ENCODE results near the gene PLA2G4B. TPM values are rescaled to one million over a fixed set of nuclear protein-coding genes. Genes with fewer than 3 reads are reported as not detected.

PLA2G4B gene
- total and polyA plus RNA-seq, 2 of the 8 experiments (the other 6 are each of a cell fraction or from before 2014, with no cell fraction given) = 4.2 to 9.2 TPM

DNA sequence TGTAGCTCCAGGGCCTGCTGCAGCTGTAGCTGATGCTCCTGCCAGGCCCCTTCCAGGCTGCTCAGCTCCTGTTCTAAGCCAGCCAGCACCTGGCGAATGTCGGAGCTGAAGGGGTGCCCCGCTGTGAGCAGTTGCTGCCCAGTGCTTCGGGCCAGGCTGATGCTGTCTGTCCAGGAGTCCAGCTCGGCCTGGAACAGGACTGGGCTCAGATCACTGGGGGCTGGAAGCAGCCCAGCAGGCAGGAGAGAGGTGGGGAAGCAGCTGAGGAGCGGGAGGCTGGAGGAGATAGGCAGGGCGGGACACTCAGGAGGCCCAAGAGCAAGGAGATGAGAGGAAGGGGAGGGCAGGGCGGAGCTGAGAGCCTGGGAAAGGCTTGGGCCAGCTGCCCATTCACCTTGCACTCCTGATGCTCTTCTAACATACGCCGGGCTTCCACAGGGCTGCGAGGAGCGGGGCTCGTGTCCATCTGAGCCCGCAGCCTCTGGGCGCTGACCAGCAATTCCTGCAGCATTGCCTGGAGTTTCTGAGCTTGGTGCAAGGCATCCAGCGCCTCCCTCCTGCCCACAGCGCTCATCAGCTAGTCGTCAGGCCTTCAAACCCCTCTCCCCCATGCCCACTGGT lies 23.2 kb downstream of the PLA2G4B start:
- Histone ChIP-seq H2BK5ac (ENCODE audit: low read depth, low read length) (peak overlapping the region; percentile 24; the same call in 1 of the 2 replicates), H3K18ac (ENCODE audit: extremely low read depth, low read length) (no peak overlapping the region), H4K20me1 (replicated peaks in 1 of 2; ENCODE audit: control insufficient read depth in 1 of 2, insufficient read depth in 2 of 2, low read length in 2 of 2) (no peaks in the 10 kb centered on the region), H3K4me3 (ENCODE audit: extremely low read depth in 1 of 4, insufficient read depth in 2 of 4, low read depth in 3 of 4, low read length in 4 of 4) (no peak overlapping the region), H3K4me2 (ENCODE audit: insufficient read depth in 1 of 2, low read depth in 2 of 2, low read length in 2 of 2) (no peak overlapping the region), H2AFZ (ENCODE audit: low read length) (no peak overlapping the region), H2BK120ac (replicated peaks; ENCODE audit: low read depth, low read length) (no peak overlapping the region), H3K4me1 (replicated peaks in 1 of 4; ENCODE audit: control insufficient read depth in 3 of 4, insufficient read depth in 4 of 4, low read length in 3 of 4) (peaks cover 0 to 8% (median 2%) of the 10 kb centered on the region in 4 experiments; a peak in 3 of 7 replicates), H4K5ac (ENCODE audit: insufficient read length, low read depth, low read length) (no peak overlapping the region), H3K79me1 (ENCODE audit: low read depth, low read length) (no peaks in the 10 kb centered on the region), H2AK5ac (ENCODE audit: low read depth, low read length) (no peak overlapping the region), H2BK20ac (ENCODE audit: low read length) (no peak overlapping the region), H3K27ac (ENCODE audit: low read depth, low read length) (no peak overlapping the region), H3K56ac (replicated peaks; ENCODE audit: insufficient read length, low read depth, low read length) (no peak overlapping the region), H3K23ac (ENCODE audit: insufficient read length) (no peak overlapping the region), H3K23me2 (ENCODE audit: low read depth, low read length) (no peaks in the 10 kb centered on the region), H4K91ac (replicated peaks; ENCODE audit: insufficient read length, low read length) (no peak overlapping the region), H3K14ac (ENCODE audit: insufficient read length) (no peak overlapping the region), H3K9me3 (ENCODE audit: insufficient read depth in 2 of 2, low read depth in 1 of 2, low read length in 1 of 2) (no peaks in the 10 kb centered on the region), H2BK12ac (ENCODE audit: low read depth, low read length) (no peak overlapping the region), H3K9ac (replicated peaks in 1 of 4; ENCODE audit: extremely low read depth in 1 of 4, low read depth in 3 of 4, low read length in 3 of 4) (no peak overlapping the region), H3K4ac (replicated peaks; ENCODE audit: insufficient read length, low read depth, low read length) (no peak overlapping the region), H3K36me3 (ENCODE audit: control insufficient read depth in 2 of 4, insufficient read depth in 4 of 4, low read length in 3 of 4) (no peaks in the 10 kb centered on the region), H4K8ac (ENCODE audit: extremely low read depth, insufficient read depth, low read length) (peak overlapping the region; percentile 73; the same call in 1 of the 2 replicates), H3K79me2 (ENCODE audit: control insufficient read depth in 1 of 2, insufficient read depth in 2 of 2, low read length in 2 of 2) (no peaks in the 10 kb centered on the region), H3K27me3 (replicated peaks in 1 of 4; ENCODE audit: control insufficient read depth in 3 of 4, extremely low read depth in 1 of 4, insufficient read depth in 3 of 4, low read length in 3 of 4) (no peaks in the 10 kb centered on the region; a peak in 2 of 7 replicates), H2BK15ac (ENCODE audit: low read length) (0 out of 2 replicates have a peak overlapping the region, but pooled peaks have one; percentile 72)
- ChIA-PET CTCF (ENCODE audit: partially characterized antibody) (interaction anchor here (0.7 to 5.5 kb wide), 15 partner anchors 9 to 204 kb away, joined by 3 to 49 read pairs (median 4); partner anchors contain the start of gene MAPKBP1), POLR2A (ENCODE audit: partially characterized antibody) (interaction anchor here (1.3 to 3.6 kb wide), 4 partner anchors 10 to 20 kb away, joined by 5 to 22 read pairs (median 8); no protein-coding TSS in a partner anchor)
- FAIRE-seq (no peak), DNase-seq (ENCODE audit: low read depth in 1 of 2, low spot score in 2 of 2) (no peak)
- 90% methylated on average over 17 of the region's 18 CpGs; no CpG with 5 or more reads in 1 of the 2 experiments for WGBS, 2 experiments (ENCODE audit: extremely low coverage in 1 of 2, insufficient coverage in 1 of 2, insufficient read length in 1 of 2, insufficient replicate concordance in 2 of 2, low coverage in 1 of 2, low lambda C conversion rate in 2 of 2, missing lambda C conversion rate in 1 of 2)
- TF ChIP-seq, protein P1, sequence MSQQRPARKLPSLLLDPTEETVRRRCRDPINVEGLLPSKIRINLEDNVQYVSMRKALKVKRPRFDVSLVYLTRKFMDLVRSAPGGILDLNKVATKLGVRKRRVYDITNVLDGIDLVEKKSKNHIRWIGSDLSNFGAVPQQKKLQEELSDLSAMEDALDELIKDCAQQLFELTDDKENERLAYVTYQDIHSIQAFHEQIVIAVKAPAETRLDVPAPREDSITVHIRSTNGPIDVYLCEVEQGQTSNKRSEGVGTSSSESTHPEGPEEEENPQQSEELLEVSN (IDR thresholded peaks at IDR 0.05) = no peak
- TF ChIP-seq RXRA (IDR thresholded peaks at IDR 0.05; ENCODE audit: insufficient read depth, low read depth, low read length) (no peak), CBX8 (IDR thresholded peaks at IDR 0.05; ENCODE audit: borderline replicate concordance, low read depth, low read length) (no peak), CHD1 (IDR thresholded peaks at IDR 0.05; ENCODE audit: low read depth, low read length) (no peak), PHF8 (conservative IDR thresholded peaks at IDR 0.05; ENCODE audit: low read depth, low read length) (no peak), KDM5A (IDR thresholded peaks at IDR 0.05; ENCODE audit: low read length) (no peak)
- TF ChIP-seq, protein P2, sequence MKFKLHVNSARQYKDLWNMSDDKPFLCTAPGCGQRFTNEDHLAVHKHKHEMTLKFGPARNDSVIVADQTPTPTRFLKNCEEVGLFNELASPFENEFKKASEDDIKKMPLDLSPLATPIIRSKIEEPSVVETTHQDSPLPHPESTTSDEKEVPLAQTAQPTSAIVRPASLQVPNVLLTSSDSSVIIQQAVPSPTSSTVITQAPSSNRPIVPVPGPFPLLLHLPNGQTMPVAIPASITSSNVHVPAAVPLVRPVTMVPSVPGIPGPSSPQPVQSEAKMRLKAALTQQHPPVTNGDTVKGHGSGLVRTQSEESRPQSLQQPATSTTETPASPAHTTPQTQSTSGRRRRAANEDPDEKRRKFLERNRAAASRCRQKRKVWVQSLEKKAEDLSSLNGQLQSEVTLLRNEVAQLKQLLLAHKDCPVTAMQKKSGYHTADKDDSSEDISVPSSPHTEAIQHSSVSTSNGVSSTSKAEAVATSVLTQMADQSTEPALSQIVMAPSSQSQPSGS (IDR thresholded peaks at IDR 0.05; ENCODE audit: low read length) = no peak
